ENCODE measurements around the gene VAPB. TPM values are rescaled to one million over a fixed set of nuclear protein-coding genes. Genes with fewer than 3 reads are reported as not detected.
A peak's percentile ranks its signal among the peaks of the same experiment; 100 is the strongest.

The VAPB gene
- total RNA-seq, 2 donors from 2014 or later, result 45.8 to 55.3 TPM

- Mint-ChIP-seq H3K27ac (no peak overlapping the region), H3K36me3 (ENCODE audit: insufficient read depth in 2 of 2) (peaks cover 9 to 15% of the 10 kb centered on the region in 2 donors), H3K4me3 (no peak overlapping the region), H3K27me3 (ENCODE audit: low read depth) (no peaks in the 10 kb centered on the region), H3K4me1 (ENCODE audit: low read depth) (peaks cover 6% of the 10 kb centered on the region), H3K9me3 (peaks cover 7 to 8% of the 10 kb centered on the region in 2 donors)
- DNase-seq, result no peak
- no peak for ATAC-seq (replicated peaks in 1 of 2)
Measured at GRCh38 chr20:58450254-58450653, 61.2 kb downstream of the VAPB start.

DNA sequence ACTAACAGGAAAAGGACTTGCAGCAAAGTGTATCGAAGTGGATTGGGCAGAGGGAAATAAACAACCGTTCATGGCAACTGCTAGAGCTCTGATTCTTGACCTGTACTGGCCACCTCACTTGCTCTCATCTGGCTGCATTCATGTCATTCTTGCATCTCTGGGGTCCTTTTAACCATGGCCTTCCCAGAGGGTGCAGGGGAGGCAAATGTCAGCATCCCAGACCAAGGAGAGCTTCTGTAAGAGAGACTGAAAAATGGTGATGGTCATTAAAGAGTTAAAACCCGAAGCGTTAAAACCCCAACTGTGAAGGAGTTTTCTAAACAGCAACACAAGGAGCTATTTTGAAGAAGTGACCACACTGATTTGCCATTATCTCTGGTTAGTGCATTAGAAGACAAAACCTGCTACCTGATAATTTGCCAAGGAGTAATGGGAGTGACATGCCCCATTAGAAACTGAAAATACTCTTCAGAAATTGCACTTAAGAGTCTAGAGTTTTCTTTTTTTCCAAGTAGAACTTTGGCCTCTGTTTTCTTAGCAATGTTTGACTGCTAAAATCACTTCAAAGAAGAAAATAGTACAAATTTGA lies 63.7 kb downstream of the VAPB start:
- Mint-ChIP-seq H3K4me1 (ENCODE audit: low read depth) (peaks cover 2% of the 10 kb centered on the region), H3K27me3 (ENCODE audit: low read depth) (no peaks in the 10 kb centered on the region), H3K36me3 (ENCODE audit: insufficient read depth in 2 of 2) (peaks cover 7 to 10% of the 10 kb centered on the region in 2 donors), H3K9me3 (peaks cover 7 to 8% of the 10 kb centered on the region in 2 donors), H3K4me3 (no peak overlapping the region), H3K27ac (no peak overlapping the region)
- ATAC-seq (replicated peaks in 1 of 2) (no peak), DNase-seq (no peak)

DNA sequence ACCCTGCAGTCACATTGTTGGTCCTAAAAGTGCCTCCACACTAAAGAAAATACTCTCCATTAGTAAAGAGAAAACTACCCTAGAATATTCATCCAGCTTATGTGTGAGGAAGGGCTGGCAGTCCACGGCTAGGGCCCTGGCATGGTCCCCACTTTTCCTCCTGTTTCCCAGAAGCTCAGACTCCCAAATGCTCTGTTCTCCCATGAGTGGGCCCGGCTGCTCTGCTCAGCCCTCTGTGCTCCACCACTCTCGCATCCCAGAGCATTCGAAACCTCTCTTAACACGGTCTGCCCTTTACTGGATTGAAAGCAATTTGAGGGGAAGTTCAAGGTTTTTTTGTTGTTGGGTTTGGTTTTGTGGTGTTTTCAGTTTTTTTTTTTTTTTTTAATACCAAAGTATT lies 64.4 kb downstream of the VAPB start:
- H3K9me3 Mint-ChIP-seq, result peaks cover 7 to 8% of the 10 kb centered on the region in 2 donors
- H3K36me3 Mint-ChIP-seq (ENCODE audit: insufficient read depth in 2 of 2), result peaks cover 7 to 10% of the 10 kb centered on the region in 2 donors
- H3K4me3 Mint-ChIP-seq, result no peak overlapping the region
- DNase-seq (no peak), ATAC-seq (replicated peaks in 1 of 2) (no peak)
- H3K4me1 Mint-ChIP-seq (ENCODE audit: low read depth), result peaks cover 8% of the 10 kb centered on the region
- no peak overlapping the region for H3K27ac Mint-ChIP-seq
- no peaks in the 10 kb centered on the region for H3K27me3 Mint-ChIP-seq (ENCODE audit: low read depth)

- DNase-seq (no peak), ATAC-seq (replicated peaks in 1 of 2) (no peak)
- peaks cover 7 to 8% of the 10 kb centered on the region in 2 donors for H3K9me3 Mint-ChIP-seq
Measured at GRCh38 chr20:58454460-58454859, 65.4 kb downstream of the VAPB start.

GRCh38 chr20:58457083-58457695 lies 68.2 kb downstream of the VAPB start:
- peaks cover 12% of the 10 kb centered on the region for H3K4me1 Mint-ChIP-seq (ENCODE audit: low read depth)
- H3K9me3 Mint-ChIP-seq, result peaks cover 7 to 8% of the 10 kb centered on the region in 2 donors
- no peak overlapping the region for H3K27ac Mint-ChIP-seq
- no peak overlapping the region for H3K4me3 Mint-ChIP-seq
- no peak for ATAC-seq (replicated peaks in 1 of 2)
- no peak for DNase-seq
- no peaks in the 10 kb centered on the region for H3K27me3 Mint-ChIP-seq (ENCODE audit: low read depth)
- peaks cover 7% of the 10 kb centered on the region in 2 donors for H3K36me3 Mint-ChIP-seq (ENCODE audit: insufficient read depth in 2 of 2)

More at GRCh38 chr20:58454460-58454859, 65.4 kb downstream of the VAPB start:
- H3K27me3 Mint-ChIP-seq (ENCODE audit: low read depth), result no peaks in the 10 kb centered on the region
- H3K4me3 Mint-ChIP-seq, result no peak overlapping the region
- peaks cover 12% of the 10 kb centered on the region for H3K4me1 Mint-ChIP-seq (ENCODE audit: low read depth)
- H3K36me3 Mint-ChIP-seq (ENCODE audit: insufficient read depth in 2 of 2), result peaks cover 7 to 10% of the 10 kb centered on the region in 2 donors
- H3K27ac Mint-ChIP-seq, result peak overlapping the region; percentile 14

GRCh38 chr20:58458342-58459057 lies 69.5 kb downstream of the VAPB start:
- DNase-seq, result peak in 1 of 2 donors; percentile 16
- H3K27me3 Mint-ChIP-seq (ENCODE audit: low read depth), result no peaks in the 10 kb centered on the region
- peaks cover 12% of the 10 kb centered on the region for H3K4me1 Mint-ChIP-seq (ENCODE audit: low read depth)
- H3K36me3 Mint-ChIP-seq (ENCODE audit: insufficient read depth in 2 of 2), result peaks cover 7% of the 10 kb centered on the region in 2 donors
- no peak overlapping the region for H3K27ac Mint-ChIP-seq
- no peak overlapping the region for H3K4me3 Mint-ChIP-seq
- H3K9me3 Mint-ChIP-seq, result peaks cover 7 to 8% of the 10 kb centered on the region in 2 donors
- ATAC-seq (replicated peaks in 1 of 2), result peak in 1 of 2 donors; percentile 28

GRCh38 chr20:58459058-58459750 lies 70.2 kb downstream of the VAPB start:
- H3K9me3 Mint-ChIP-seq, result peaks cover 4% of the 10 kb centered on the region in 2 donors

DNA sequence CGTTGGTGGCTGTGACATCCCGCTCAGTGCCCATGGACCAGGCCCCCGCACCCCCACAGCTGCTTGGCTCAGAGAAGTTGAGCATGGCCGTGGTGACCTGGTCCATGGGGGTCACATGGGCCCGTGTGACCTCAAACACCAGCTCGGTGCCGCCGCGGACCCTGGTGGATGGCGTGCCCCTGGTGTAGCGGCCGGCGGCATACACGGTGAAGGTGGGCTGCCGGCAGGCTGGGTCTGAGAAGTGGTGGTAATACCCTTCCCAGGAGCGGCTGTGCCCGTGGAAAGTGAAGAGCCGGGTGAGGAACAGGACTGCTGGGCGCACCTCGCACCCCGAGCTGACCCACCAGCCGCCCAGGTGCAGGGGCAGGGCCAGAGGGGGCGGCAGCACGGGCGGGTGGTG lies 72.1 kb downstream of the VAPB start:
- no peaks in the 10 kb centered on the region for H3K27me3 Mint-ChIP-seq (ENCODE audit: low read depth)
- DNase-seq (no peak), ATAC-seq (replicated peaks in 1 of 2) (peak in 1 of 2 donors; percentile 8)
- no peaks in the 10 kb centered on the region for H3K9me3 Mint-ChIP-seq
- no peak overlapping the region for H3K4me3 Mint-ChIP-seq
- no peak overlapping the region for H3K27ac Mint-ChIP-seq
- no peaks in the 10 kb centered on the region for H3K36me3 Mint-ChIP-seq (ENCODE audit: insufficient read depth in 2 of 2)
- peaks cover 12% of the 10 kb centered on the region for H3K4me1 Mint-ChIP-seq (ENCODE audit: low read depth)

More at GRCh38 chr20:58459058-58459750, 70.2 kb downstream of the VAPB start:
- H3K36me3 Mint-ChIP-seq (ENCODE audit: insufficient read depth in 2 of 2), result peaks cover 4 to 7% of the 10 kb centered on the region in 2 donors
- peaks cover 12% of the 10 kb centered on the region for H3K4me1 Mint-ChIP-seq (ENCODE audit: low read depth)
- ATAC-seq (replicated peaks in 1 of 2), result no peak
- no peak overlapping the region for H3K4me3 Mint-ChIP-seq
- no peak for DNase-seq
- no peaks in the 10 kb centered on the region for H3K27me3 Mint-ChIP-seq (ENCODE audit: low read depth)
- H3K27ac Mint-ChIP-seq, result no peak overlapping the region

DNA sequence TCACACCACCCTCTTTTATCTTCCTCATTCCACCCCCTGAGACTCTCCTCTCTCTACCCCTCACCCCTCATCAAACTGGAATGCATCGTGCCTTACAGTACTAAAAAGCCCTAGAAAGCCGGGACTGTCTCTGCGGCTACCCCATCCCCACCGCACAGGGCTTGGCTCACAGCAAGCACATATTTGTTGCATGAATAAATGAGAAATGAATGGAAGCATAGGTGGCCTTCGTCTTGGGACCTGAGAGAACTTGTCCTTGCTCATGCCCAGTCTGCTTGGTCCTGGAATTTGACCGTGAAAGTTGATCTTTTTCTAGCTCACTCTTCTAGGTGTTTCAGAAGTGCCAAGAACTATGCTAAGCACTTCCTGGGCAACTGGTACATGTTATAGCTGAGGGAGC lies 72.9 kb downstream of the VAPB start:
- Mint-ChIP-seq H3K36me3 (ENCODE audit: insufficient read depth in 2 of 2) (no peaks in the 10 kb centered on the region), H3K9me3 (no peaks in the 10 kb centered on the region), H3K27ac (no peak overlapping the region), H3K4me3 (no peak overlapping the region), H3K4me1 (ENCODE audit: low read depth) (peaks cover 12% of the 10 kb centered on the region), H3K27me3 (ENCODE audit: low read depth) (no peaks in the 10 kb centered on the region)
- no peak for DNase-seq
- ATAC-seq (replicated peaks in 1 of 2), result peak in 1 of 2 donors; percentile 20

GRCh38 chr20:58463256-58463655 lies 74.2 kb downstream of the VAPB start:
- no peak for DNase-seq
- Mint-ChIP-seq H3K27ac (no peak overlapping the region), H3K4me3 (no peak overlapping the region), H3K36me3 (ENCODE audit: insufficient read depth in 2 of 2) (no peaks in the 10 kb centered on the region), H3K4me1 (ENCODE audit: low read depth) (peaks cover 6% of the 10 kb centered on the region), H3K27me3 (ENCODE audit: low read depth) (no peaks in the 10 kb centered on the region), H3K9me3 (no peaks in the 10 kb centered on the region)
- ATAC-seq (replicated peaks in 1 of 2), result no peak

GRCh38 chr20:58464838-58465237 lies 75.8 kb downstream of the VAPB start:
- no peak overlapping the region for H3K4me3 Mint-ChIP-seq
- H3K9me3 Mint-ChIP-seq, result no peaks in the 10 kb centered on the region
- ATAC-seq (replicated peaks in 1 of 2), result no peak

DNA sequence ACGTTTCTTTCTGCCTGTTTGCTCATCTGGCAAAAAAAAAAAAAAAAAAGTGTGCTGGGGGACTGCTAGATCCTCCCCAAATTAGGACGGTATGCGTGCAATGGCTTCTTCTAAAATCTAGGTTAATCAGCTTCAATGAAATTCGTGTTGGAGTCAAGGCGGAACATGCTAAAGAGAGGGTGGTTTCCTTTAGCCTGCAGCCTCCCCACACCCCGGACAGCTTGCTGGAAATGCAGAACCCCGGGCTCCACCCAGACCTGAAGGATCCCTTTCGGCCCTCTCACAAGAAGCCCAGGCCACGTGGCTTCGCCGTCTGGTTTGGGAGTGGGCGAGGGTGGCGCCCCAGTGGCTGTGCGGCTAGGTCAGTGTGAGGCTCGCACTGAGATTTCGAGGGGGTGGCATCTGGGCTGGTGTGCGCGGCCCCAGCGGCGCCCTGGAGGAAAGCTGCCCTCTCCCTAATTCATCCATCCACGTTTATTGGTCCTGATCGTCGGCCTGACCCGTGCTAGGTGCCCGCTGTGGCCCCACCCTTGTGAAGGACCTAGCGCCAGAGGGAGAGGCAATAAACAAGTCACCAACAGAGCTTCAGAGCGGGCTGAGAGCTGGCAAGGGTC lies 77.2 kb downstream of the VAPB start:
- Mint-ChIP-seq H3K27ac (no peak overlapping the region), H3K27me3 (ENCODE audit: low read depth) (no peaks in the 10 kb centered on the region), H3K9me3 (no peaks in the 10 kb centered on the region), H3K4me3 (no peak overlapping the region), H3K36me3 (ENCODE audit: insufficient read depth in 2 of 2) (no peaks in the 10 kb centered on the region), H3K4me1 (ENCODE audit: low read depth) (no peaks in the 10 kb centered on the region)
- DNase-seq, result no peak
- ATAC-seq (replicated peaks in 1 of 2), result no peak

More at GRCh38 chr20:58464838-58465237, 75.8 kb downstream of the VAPB start:
- no peak overlapping the region for H3K27ac Mint-ChIP-seq
- no peaks in the 10 kb centered on the region for H3K4me1 Mint-ChIP-seq (ENCODE audit: low read depth)
- DNase-seq, result no peak
- no peaks in the 10 kb centered on the region for H3K36me3 Mint-ChIP-seq (ENCODE audit: insufficient read depth in 2 of 2)
- no peaks in the 10 kb centered on the region for H3K27me3 Mint-ChIP-seq (ENCODE audit: low read depth)
